ENCODE data around the gene TRMT1. TPM values are rescaled to one million over a fixed set of nuclear protein-coding genes. Genes with fewer than 3 reads are reported as not detected.

TRMT1 gene
- total and polyA plus RNA-seq, 2 of the 8 experiments (the other 6 are each of a cell fraction or from before 2014, with no cell fraction given), result 77.4 to 99.3 TPM

DNA sequence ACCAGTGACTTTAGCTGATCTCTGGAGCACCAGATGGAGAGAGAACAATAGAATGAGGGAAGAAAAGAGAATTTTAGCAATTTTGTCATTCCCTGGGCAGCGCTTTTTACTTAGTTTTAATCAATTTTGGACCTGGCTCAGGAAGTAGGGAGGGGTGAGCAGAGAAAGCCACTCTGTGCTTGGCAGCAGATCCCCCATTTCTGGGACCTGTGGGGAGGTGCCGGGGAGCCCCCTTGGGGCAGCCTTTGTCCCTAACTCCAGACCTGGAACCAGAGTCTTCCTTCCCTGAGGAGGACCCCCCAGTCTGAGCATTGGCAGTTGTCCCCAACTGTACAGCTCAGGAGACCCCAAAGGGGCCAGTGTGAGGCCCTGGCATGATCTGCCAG lies 24.4 kb downstream of the TRMT1 start:
- H3K23ac ChIP-seq (ENCODE audit: insufficient read length), result no peak overlapping the region
- no peak overlapping the region for H3K14ac ChIP-seq (ENCODE audit: insufficient read length)
- H3K23me2 ChIP-seq (ENCODE audit: low read depth, low read length), result peaks cover 3% of the 10 kb centered on the region; the same call in 1 of the 2 replicates
- H2BK5ac ChIP-seq (ENCODE audit: low read depth, low read length), result peak overlapping the region; percentile 1; the same call in 1 of the 2 replicates
- H2BK20ac ChIP-seq (ENCODE audit: low read length), result peak overlapping the region; percentile 13; the same call in 1 of the 2 replicates
- TF ChIP-seq KDM4A (IDR thresholded peaks at IDR 0.05; ENCODE audit: low read depth, low read length, severe bottlenecking), result no peak
- TF ChIP-seq TAF1 (IDR thresholded peaks at IDR 0.05; ENCODE audit: low read depth, low read length), result no peak
- TF ChIP-seq RBBP5 (IDR thresholded peaks at IDR 0.05; ENCODE audit: borderline replicate concordance, low read depth, low read length), result no peak
- TF ChIP-seq JUND (IDR thresholded peaks at IDR 0.05; ENCODE audit: low read length), result no peak
- TF ChIP-seq TAF7 (optimal IDR thresholded peaks at IDR 0.05; ENCODE audit: borderline replicate concordance, low read depth, low read length), result no peak
- no peak for TF ChIP-seq TEAD4 (IDR thresholded peaks at IDR 0.05; ENCODE audit: low read depth, low read length)
- TF ChIP-seq, protein P1, sequence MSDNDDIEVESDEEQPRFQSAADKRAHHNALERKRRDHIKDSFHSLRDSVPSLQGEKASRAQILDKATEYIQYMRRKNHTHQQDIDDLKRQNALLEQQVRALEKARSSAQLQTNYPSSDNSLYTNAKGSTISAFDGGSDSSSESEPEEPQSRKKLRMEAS (IDR thresholded peaks at IDR 0.05), result no peak
- TF ChIP-seq CEBPB (IDR thresholded peaks at IDR 0.05; ENCODE audit: low read depth, low read length), result no peak
- TF ChIP-seq SP2 (IDR thresholded peaks at IDR 0.05; ENCODE audit: low read length), result no peak
- no peak for TF ChIP-seq FOSL1 (IDR thresholded peaks at IDR 0.05; ENCODE audit: insufficient read depth, low read depth, low read length)
- no peak overlapping the region for H4K91ac ChIP-seq (replicated peaks; ENCODE audit: insufficient read length, low read length)
- no peak overlapping the region; the same call in 1 of the 2 replicates for H4K8ac ChIP-seq (ENCODE audit: extremely low read depth, insufficient read depth, low read length)
- H3K9me3 ChIP-seq (ENCODE audit: insufficient read depth in 2 of 2, low read depth in 1 of 2, low read length in 1 of 2), result no peaks in the 10 kb centered on the region
- no peak overlapping the region for H2AFZ ChIP-seq (ENCODE audit: low read length)
- H3K27me3 ChIP-seq (replicated peaks in 1 of 4; ENCODE audit: control insufficient read depth in 3 of 4, extremely low read depth in 1 of 4, insufficient read depth in 3 of 4, low read length in 3 of 4), result peaks cover 2 to 57% (median 32%) of the 10 kb centered on the region in 4 experiments
- no peaks in the 10 kb centered on the region for H3K79me1 ChIP-seq (ENCODE audit: low read depth, low read length)
- H3K36me3 ChIP-seq (ENCODE audit: control insufficient read depth in 2 of 4, insufficient read depth in 4 of 4, low read length in 3 of 4), result no peaks in the 10 kb centered on the region
- DNase-seq (ENCODE audit: low read depth in 1 of 2, low spot score in 2 of 2) (no peak), FAIRE-seq (no peak)
- no peak overlapping the region for H3K18ac ChIP-seq (ENCODE audit: extremely low read depth, low read length)
- H3K9ac ChIP-seq (replicated peaks in 1 of 4; ENCODE audit: extremely low read depth in 1 of 4, low read depth in 3 of 4, low read length in 3 of 4), result no peak overlapping the region
- no peak overlapping the region for H4K5ac ChIP-seq (ENCODE audit: insufficient read length, low read depth, low read length)
- H2AK5ac ChIP-seq (ENCODE audit: low read depth, low read length), result no peak overlapping the region
- H2BK12ac ChIP-seq (ENCODE audit: low read depth, low read length), result no peak overlapping the region
- 73% methylated on average over 2 of the region's 2 CpGs; no CpG with 5 or more reads in 1 of the 2 experiments for WGBS, 2 experiments (ENCODE audit: extremely low coverage in 1 of 2, insufficient coverage in 1 of 2, insufficient read length in 1 of 2, insufficient replicate concordance in 2 of 2, low coverage in 1 of 2, low lambda C conversion rate in 2 of 2, missing lambda C conversion rate in 1 of 2)
- H2BK15ac ChIP-seq (ENCODE audit: low read length), result no peak overlapping the region
- no peak overlapping the region for H3K56ac ChIP-seq (replicated peaks; ENCODE audit: insufficient read length, low read depth, low read length)
- no peak overlapping the region for H2BK120ac ChIP-seq (replicated peaks; ENCODE audit: low read depth, low read length)
- CTCF ChIA-PET (ENCODE audit: partially characterized antibody), result interaction anchor here (0.9 to 48.8 kb wide), 10 partner anchors 14 to 128 kb away, joined by 3 to 1145 read pairs (median 44); no protein-coding TSS in a partner anchor
- POLR2A ChIA-PET (ENCODE audit: partially characterized antibody), result interaction anchor here (1.2 to 2.1 kb wide), 8 partner anchors 9 to 127 kb away, joined by 3 to 8 read pairs (median 4); partner anchors contain the start of gene NACC1
- peak overlapping the region in 1 of 4 experiments; percentile 40; a peak in 1 of 8 replicates for H3K4me3 ChIP-seq (ENCODE audit: extremely low read depth in 1 of 4, insufficient read depth in 2 of 4, low read depth in 3 of 4, low read length in 4 of 4)
- H3K4ac ChIP-seq (replicated peaks; ENCODE audit: insufficient read length, low read depth, low read length), result no peak overlapping the region
- peaks cover 2% of the 10 kb centered on the region in 2 experiments for H4K20me1 ChIP-seq (replicated peaks in 1 of 2; ENCODE audit: control insufficient read depth in 1 of 2, insufficient read depth in 2 of 2, low read length in 2 of 2)
- H3K4me1 ChIP-seq (replicated peaks in 1 of 4; ENCODE audit: control insufficient read depth in 3 of 4, insufficient read depth in 4 of 4, low read length in 3 of 4), result peaks cover 0 to 18% (median 15%) of the 10 kb centered on the region in 4 experiments; a peak in 5 of 7 replicates
- no peaks in the 10 kb centered on the region for H3K79me2 ChIP-seq (ENCODE audit: control insufficient read depth in 1 of 2, insufficient read depth in 2 of 2, low read length in 2 of 2)
- H3K4me2 ChIP-seq (ENCODE audit: insufficient read depth in 1 of 2, low read depth in 2 of 2, low read length in 2 of 2), result peak overlapping the region in 1 of 2 experiments; percentile 59; a peak in 1 of 4 replicates
- H3K27ac ChIP-seq (ENCODE audit: low read depth, low read length), result no peak overlapping the region

Data from H1 (cell line).